ENCODE data around the gene PTPRU. TPM values are rescaled to one million over a fixed set of nuclear protein-coding genes. Genes with fewer than 3 reads are reported as not detected.

PTPRU gene
- total and polyA plus RNA-seq, 7 donors, result 14.5 to 51.4 (median 25.6) TPM

DNA sequence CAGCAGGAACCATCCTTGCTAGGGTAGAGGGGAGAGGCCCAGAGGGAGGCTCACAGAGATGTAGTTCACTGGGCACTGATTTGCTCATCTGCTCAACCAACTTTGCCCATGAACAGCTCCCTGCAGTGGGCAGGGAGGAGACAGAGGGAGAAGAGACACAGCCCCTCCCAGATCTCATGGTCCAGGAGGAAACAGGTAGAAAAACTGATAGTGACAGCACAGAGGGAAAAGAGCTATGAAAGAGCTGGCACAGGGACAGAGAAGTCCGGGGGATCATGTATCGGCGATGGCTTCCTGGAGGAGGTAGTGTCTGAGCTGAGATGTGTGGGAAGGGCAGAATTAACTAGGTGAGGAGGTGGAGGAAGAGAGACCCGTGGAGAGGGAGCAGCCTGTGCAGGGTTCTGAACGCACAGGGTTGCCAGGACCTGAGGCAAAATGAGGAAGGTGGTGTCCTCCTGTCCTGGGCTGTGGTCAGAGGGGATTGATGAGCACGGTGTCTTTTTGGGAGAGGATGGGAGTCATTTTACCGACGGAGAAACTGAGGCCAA is 85.9 kb downstream of the PTPRU start:
- H3K4me3 ChIP-seq, result no peak overlapping the region
- 72 to 85% (median 81%) methylated on average over 8 of the region's 8 CpGs for WGBS, 3 donors
- ATAC-seq (no peak), DNase-seq (no peak)
- H3K27me3 ChIP-seq (ENCODE audit: insufficient read depth in 3 of 3, low read length in 2 of 3), result no peaks in the 10 kb centered on the region
- intact Hi-C loops (cut with DNase I), result no loop called here
- H3K27ac ChIP-seq, result no peak overlapping the region
- TF ChIP-seq, protein P1, sequence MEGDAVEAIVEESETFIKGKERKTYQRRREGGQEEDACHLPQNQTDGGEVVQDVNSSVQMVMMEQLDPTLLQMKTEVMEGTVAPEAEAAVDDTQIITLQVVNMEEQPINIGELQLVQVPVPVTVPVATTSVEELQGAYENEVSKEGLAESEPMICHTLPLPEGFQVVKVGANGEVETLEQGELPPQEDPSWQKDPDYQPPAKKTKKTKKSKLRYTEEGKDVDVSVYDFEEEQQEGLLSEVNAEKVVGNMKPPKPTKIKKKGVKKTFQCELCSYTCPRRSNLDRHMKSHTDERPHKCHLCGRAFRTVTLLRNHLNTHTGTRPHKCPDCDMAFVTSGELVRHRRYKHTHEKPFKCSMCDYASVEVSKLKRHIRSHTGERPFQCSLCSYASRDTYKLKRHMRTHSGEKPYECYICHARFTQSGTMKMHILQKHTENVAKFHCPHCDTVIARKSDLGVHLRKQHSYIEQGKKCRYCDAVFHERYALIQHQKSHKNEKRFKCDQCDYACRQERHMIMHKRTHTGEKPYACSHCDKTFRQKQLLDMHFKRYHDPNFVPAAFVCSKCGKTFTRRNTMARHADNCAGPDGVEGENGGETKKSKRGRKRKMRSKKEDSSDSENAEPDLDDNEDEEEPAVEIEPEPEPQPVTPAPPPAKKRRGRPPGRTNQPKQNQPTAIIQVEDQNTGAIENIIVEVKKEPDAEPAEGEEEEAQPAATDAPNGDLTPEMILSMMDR (IDR thresholded peaks at IDR 0.05), result no peak
- no peaks in the 10 kb centered on the region for H3K9me3 ChIP-seq
- H3K36me3 ChIP-seq (ENCODE audit: insufficient read depth in 1 of 2, low read depth in 1 of 2), result peaks cover 0 to 31% of the 10 kb centered on the region in 2 donors
- no peaks in the 10 kb centered on the region for H3K4me1 ChIP-seq

DNA sequence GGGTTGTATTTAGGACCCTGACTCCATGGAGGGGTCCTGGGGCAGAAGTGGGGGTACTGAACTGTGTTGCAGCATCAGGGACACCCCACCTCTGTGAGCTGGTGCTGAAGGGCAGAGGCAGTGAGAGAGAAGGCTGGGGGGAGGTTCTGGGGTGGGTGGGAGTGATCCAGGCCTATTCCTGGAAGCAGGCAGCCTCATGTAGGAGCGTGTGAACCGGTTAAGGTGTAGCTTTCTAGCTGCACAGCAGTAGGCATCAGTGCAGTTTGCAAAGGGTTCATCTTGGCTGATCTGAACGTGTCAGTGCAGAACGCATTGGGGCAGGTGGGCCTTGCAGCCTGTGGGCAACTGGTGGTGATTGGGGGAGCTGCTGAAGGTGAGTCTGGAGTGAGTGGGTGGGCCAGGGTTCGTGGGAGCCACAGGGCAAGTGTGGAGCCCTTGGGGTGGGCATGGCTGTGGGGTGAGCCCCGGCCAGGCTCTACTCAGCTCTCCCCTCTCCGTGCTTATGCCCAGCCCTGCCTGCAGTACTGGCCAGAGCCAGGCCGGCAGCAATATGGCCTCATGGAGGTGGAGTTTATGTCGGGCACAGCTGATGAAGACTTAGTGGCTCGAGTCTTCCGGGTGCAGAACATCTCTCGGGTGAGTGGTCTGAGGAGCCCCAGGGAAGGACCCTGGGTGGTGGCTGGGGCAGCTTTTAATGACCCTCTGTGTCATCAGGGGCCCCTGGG is 86.7 kb downstream of the PTPRU start:
- H3K36me3 ChIP-seq (ENCODE audit: insufficient read depth in 1 of 2, low read depth in 1 of 2), result peaks cover 0 to 24% of the 10 kb centered on the region in 2 donors
- intact Hi-C loops (cut with DNase I), result no loop called here
- H3K9me3 ChIP-seq, result no peaks in the 10 kb centered on the region
- H3K4me3 ChIP-seq, result no peak overlapping the region
- DNase-seq (no peak), ATAC-seq (no peak)
- TF ChIP-seq, protein P1 (IDR thresholded peaks at IDR 0.05), result no peak
- WGBS, 3 donors, result 80 to 82% (median 80%) methylated on average over 12 of the region's 12 CpGs
- H3K27ac ChIP-seq, result no peak overlapping the region
- H3K27me3 ChIP-seq (ENCODE audit: insufficient read depth in 3 of 3, low read length in 2 of 3), result no peaks in the 10 kb centered on the region
- no peaks in the 10 kb centered on the region for H3K4me1 ChIP-seq

DNA sequence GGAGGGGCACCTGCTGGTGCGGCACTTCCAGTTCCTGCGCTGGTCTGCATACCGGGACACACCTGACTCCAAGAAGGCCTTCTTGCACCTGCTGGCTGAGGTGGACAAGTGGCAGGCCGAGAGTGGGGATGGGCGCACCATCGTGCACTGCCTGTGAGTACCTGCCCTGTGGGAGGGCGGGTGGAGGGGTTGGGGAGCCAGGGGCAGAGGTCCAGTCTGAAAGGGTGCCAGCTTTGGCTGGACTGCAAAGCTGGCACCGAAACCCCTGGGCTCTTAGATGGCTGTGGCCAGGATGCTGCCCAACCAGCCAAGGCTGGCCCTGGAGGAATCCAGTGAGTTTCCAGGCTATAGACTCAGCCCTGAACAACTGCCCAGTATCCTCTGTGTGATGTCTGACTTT is 87.3 kb downstream of the PTPRU start:
- ATAC-seq (no peak), DNase-seq (no peak)
- no peaks in the 10 kb centered on the region for H3K9me3 ChIP-seq
- 68 to 80% (median 69%) methylated on average over 8 of the region's 8 CpGs for WGBS, 3 donors
- TF ChIP-seq, protein P1 (IDR thresholded peaks at IDR 0.05), result no peak
- no peaks in the 10 kb centered on the region for H3K4me1 ChIP-seq
- peaks cover 0 to 22% of the 10 kb centered on the region in 2 donors for H3K36me3 ChIP-seq (ENCODE audit: insufficient read depth in 1 of 2, low read depth in 1 of 2)
- no peak overlapping the region for H3K4me3 ChIP-seq
- H3K27me3 ChIP-seq (ENCODE audit: insufficient read depth in 3 of 3, low read length in 2 of 3), result no peaks in the 10 kb centered on the region
- no peak overlapping the region for H3K27ac ChIP-seq
- intact Hi-C loops (cut with DNase I), result no loop called here

DNA sequence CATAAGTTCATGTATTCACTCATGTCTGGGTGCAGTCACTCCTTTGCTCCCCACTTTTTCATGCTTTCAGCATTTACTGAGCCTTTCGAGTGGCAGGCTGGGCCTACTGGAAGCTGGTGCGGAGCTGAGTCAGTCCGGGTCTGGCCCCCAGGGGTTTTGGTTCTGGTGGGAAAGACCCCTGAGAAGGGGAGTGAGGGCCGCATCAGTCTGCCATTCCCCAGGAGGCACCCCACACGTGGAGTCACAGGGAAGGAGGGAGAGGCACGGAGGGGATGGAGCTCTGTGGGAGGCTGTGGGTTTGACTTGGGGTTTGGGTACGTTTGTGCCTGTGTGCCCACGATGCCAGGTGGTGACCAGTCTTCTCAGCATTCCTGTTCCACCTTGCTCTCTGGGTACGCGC is 87.9 kb downstream of the PTPRU start:
- Histone ChIP-seq H3K36me3 (ENCODE audit: insufficient read depth in 1 of 2, low read depth in 1 of 2) (peaks cover 0 to 22% of the 10 kb centered on the region in 2 donors), H3K27me3 (ENCODE audit: insufficient read depth in 3 of 3, low read length in 2 of 3) (no peaks in the 10 kb centered on the region), H3K27ac (no peak overlapping the region), H3K9me3 (no peaks in the 10 kb centered on the region), H3K4me1 (no peaks in the 10 kb centered on the region), H3K4me3 (no peak overlapping the region)
- intact Hi-C loops (cut with DNase I), result no loop called here
- no peak for DNase-seq
- no peak for ATAC-seq
- TF ChIP-seq, protein P1 (IDR thresholded peaks at IDR 0.05), result no peak
- WGBS, 3 donors, result 87 to 91% (median 88%) methylated on average over 10 of the region's 10 CpGs
